Stimulated activated naive CD8-positive, alpha-beta T cell treated with anti-CD3 and anti-CD28 coated beads, Interleukin-15, amount 100 ng/mL, for 72 hours (primary cell): Measurements from ENCODE around the gene MBD3.
"Not testable (repeated sequence)": the region's sequence is repeated elsewhere in the genome, so short reads cannot be mapped to it uniquely, and the experiment has no call there.

Experiments
- ATAC-seq: fragments of 150-1000 bp; cut with Tn5 transposase; 2 replicates; pipeline ENCODE4 v1.10.0; 2021; ENCODE audit warnings: mild to moderate bottlenecking, moderate library complexity
- DNase-seq, 2 donors: peaks; one replicate each; pipeline ENCODE4 v3.0.0; 2021 to 2022
- H3K27ac Mint-ChIP-seq, 2 donors: one replicate each; pipeline ENCODE4 v1.8.0; 2022; ENCODE audit warnings: mild to moderate bottlenecking in 2 of 2, mixed read lengths in 2 of 2, moderate library complexity in 2 of 2
- H3K27me3 Mint-ChIP-seq: one replicate; pipeline ENCODE4 v1.8.0; 2022; ENCODE audit warnings: mixed read lengths
- H3K4me1 Mint-ChIP-seq: one replicate; pipeline ENCODE4 v1.8.0; 2022; ENCODE audit warnings: mild to moderate bottlenecking, mixed read lengths
- H3K4me3 Mint-ChIP-seq, 2 donors: one replicate each; pipeline ENCODE4 v1.8.0; 2022; ENCODE audit warnings: mild to moderate bottlenecking in 2 of 2, mixed read lengths in 2 of 2, moderate library complexity in 1 of 2
- H3K9me3 Mint-ChIP-seq, 2 donors: one replicate each; pipeline ENCODE4 v1.8.0; 2022; ENCODE audit warnings: mixed read lengths in 2 of 2

The MBD3 gene

GRCh38 chr19:1592755-1593500 lies at the start of gene MBD3:
Gene MBD3 (minus strand): TSS chr19:1592865. CDS start chr19:1592631, 234 bp downstream.
- peak within 1 kb of the TSS; percentile 95 for H3K4me3 Mint-ChIP-seq
- ATAC-seq (peak; percentile 83), DNase-seq (peak in 1 of 2 donors; percentile 91)
- peaks cover 39% of the 10 kb centered on the region for H3K4me1 Mint-ChIP-seq
- no peaks in the 10 kb centered on the region for H3K9me3 Mint-ChIP-seq
- H3K27me3 Mint-ChIP-seq: no peaks in the 10 kb centered on the region
- H3K27ac Mint-ChIP-seq: peak within 1 kb of the TSS; percentile 94 to 97

- not testable (repeated sequence) for DNase-seq, H3K27ac Mint-ChIP-seq, ATAC-seq, H3K27me3 Mint-ChIP-seq, H3K9me3 Mint-ChIP-seq, H3K4me3 Mint-ChIP-seq
- peaks cover 12% of the 10 kb centered on the region for H3K4me1 Mint-ChIP-seq
Observed at GRCh38 chr19:1640893-1641448, 48.3 kb upstream of the MBD3 start.

GRCh38 chr19:1636325-1637236 lies 43.9 kb upstream of the MBD3 start:
- Mint-ChIP-seq H3K4me1 (peaks cover 11% of the 10 kb centered on the region), H3K9me3 (no peaks in the 10 kb centered on the region), H3K27me3 (no peaks in the 10 kb centered on the region), H3K27ac (no peak overlapping the region), H3K4me3 (no peak overlapping the region)
- ATAC-seq (no peak), DNase-seq (no peak)

- no peaks in the 10 kb centered on the region for H3K9me3 Mint-ChIP-seq
Observed at GRCh38 chr19:1634938-1635243, 42.2 kb upstream of the MBD3 start.

GRCh38 chr19:1634242-1634937 lies 41.7 kb upstream of the MBD3 start:
- no peak for DNase-seq
- H3K27ac Mint-ChIP-seq: peak overlapping the region in 1 of 2 donors; percentile 80

More at GRCh38 chr19:1634938-1635243, 42.2 kb upstream of the MBD3 start:
- no peak for DNase-seq
- H3K27me3 Mint-ChIP-seq: no peaks in the 10 kb centered on the region
- no peak for ATAC-seq
- no peak overlapping the region for H3K4me3 Mint-ChIP-seq
- H3K4me1 Mint-ChIP-seq: peaks cover 10% of the 10 kb centered on the region
- no peak overlapping the region for H3K27ac Mint-ChIP-seq

GRCh38 chr19:1633269-1633826 lies 40.7 kb upstream of the MBD3 start:
- no peaks in the 10 kb centered on the region for H3K27me3 Mint-ChIP-seq
- H3K4me3 Mint-ChIP-seq: no peak overlapping the region
- no peaks in the 10 kb centered on the region for H3K9me3 Mint-ChIP-seq
- H3K4me1 Mint-ChIP-seq: peaks cover 5% of the 10 kb centered on the region
- DNase-seq: no peak
- H3K27ac Mint-ChIP-seq: peak overlapping the region in 1 of 2 donors; percentile 80
- ATAC-seq: no peak

More at GRCh38 chr19:1634242-1634937, 41.7 kb upstream of the MBD3 start:
- no peak for ATAC-seq
- Mint-ChIP-seq H3K4me3 (no peak overlapping the region), H3K27me3 (no peaks in the 10 kb centered on the region), H3K4me1 (peaks cover 5% of the 10 kb centered on the region), H3K9me3 (no peaks in the 10 kb centered on the region)

- peak overlapping the region in 1 of 2 donors; percentile 15 for H3K27ac Mint-ChIP-seq
- DNase-seq: no peak
Observed at GRCh38 chr19:1632462-1633268, 40.0 kb upstream of the MBD3 start.

GRCh38 chr19:1631557-1632100 lies 39.0 kb upstream of the MBD3 start:
- no peaks in the 10 kb centered on the region for H3K9me3 Mint-ChIP-seq
- DNase-seq (no peak), ATAC-seq (peak; percentile 9)
- H3K27me3 Mint-ChIP-seq: no peaks in the 10 kb centered on the region
- H3K4me3 Mint-ChIP-seq: no peak overlapping the region
- H3K27ac Mint-ChIP-seq: no peak overlapping the region
- peaks cover 5% of the 10 kb centered on the region for H3K4me1 Mint-ChIP-seq

More at GRCh38 chr19:1632462-1633268, 40.0 kb upstream of the MBD3 start:
- H3K4me3 Mint-ChIP-seq: no peak overlapping the region
- peaks cover 5% of the 10 kb centered on the region for H3K4me1 Mint-ChIP-seq
- H3K27me3 Mint-ChIP-seq: no peaks in the 10 kb centered on the region
- no peaks in the 10 kb centered on the region for H3K9me3 Mint-ChIP-seq
- ATAC-seq: no peak

- Mint-ChIP-seq H3K27me3 (no peaks in the 10 kb centered on the region), H3K27ac (no peak overlapping the region), H3K9me3 (no peaks in the 10 kb centered on the region), H3K4me3 (no peak overlapping the region), H3K4me1 (peaks cover 5% of the 10 kb centered on the region)
- DNase-seq: no peak
- ATAC-seq: no peak
Observed at GRCh38 chr19:1630811-1631210, 38.1 kb upstream of the MBD3 start.

- H3K27me3 Mint-ChIP-seq: no peaks in the 10 kb centered on the region
- peak overlapping the region in 1 of 2 donors; percentile 67 for H3K27ac Mint-ChIP-seq
- ATAC-seq: no peak
- no peak overlapping the region for H3K4me3 Mint-ChIP-seq
- H3K4me1 Mint-ChIP-seq: peaks cover under 1% of the 10 kb centered on the region
- no peaks in the 10 kb centered on the region for H3K9me3 Mint-ChIP-seq
- no peak for DNase-seq
Observed at GRCh38 chr19:1630012-1630411, 37.3 kb upstream of the MBD3 start.

- no peak for DNase-seq
- H3K4me3 Mint-ChIP-seq: no peak overlapping the region
- peaks cover 7% of the 10 kb centered on the region for H3K4me1 Mint-ChIP-seq
- H3K27me3 Mint-ChIP-seq: no peaks in the 10 kb centered on the region
- no peak for ATAC-seq
- no peak overlapping the region for H3K27ac Mint-ChIP-seq
- H3K9me3 Mint-ChIP-seq: no peaks in the 10 kb centered on the region
Observed at GRCh38 chr19:1629256-1629808, 36.7 kb upstream of the MBD3 start.

- Mint-ChIP-seq H3K4me1 (peaks cover 8% of the 10 kb centered on the region), H3K27me3 (no peaks in the 10 kb centered on the region), H3K4me3 (no peak overlapping the region), H3K9me3 (no peaks in the 10 kb centered on the region), H3K27ac (peak overlapping the region in 1 of 2 donors; percentile 84)
- DNase-seq (no peak), ATAC-seq (no peak)
Observed at GRCh38 chr19:1627194-1627593, 34.5 kb upstream of the MBD3 start.

- DNase-seq: no peak
- no peak for ATAC-seq
- Mint-ChIP-seq H3K4me3 (no peak overlapping the region), H3K9me3 (no peaks in the 10 kb centered on the region), H3K27ac (no peak overlapping the region), H3K27me3 (no peaks in the 10 kb centered on the region), H3K4me1 (peaks cover 8% of the 10 kb centered on the region)
Observed at GRCh38 chr19:1626417-1627010, 33.8 kb upstream of the MBD3 start.
